Neutrophil (primary cell): Measurements from ENCODE around the gene CNTNAP2.
"Not testable (repeated sequence)": the region's sequence is repeated elsewhere in the genome, so short reads cannot be mapped to it uniquely, and the experiment has no call there.

ENCODE experiments used
- H3K27ac ChIP-seq: fragments of 200-600 bp; sonication (generic); 2 replicates; pipeline ENCODE4 v1.5.1; 2016; ENCODE audit warnings: mild to moderate bottlenecking, moderate library complexity
- H3K27me3 ChIP-seq: fragments of 200-600 bp; sonication (generic); 2 replicates; pipeline ENCODE4 v1.6.0; 2016; ENCODE audit warnings: mild to moderate bottlenecking
- H3K36me3 ChIP-seq: fragments of 200-600 bp; sonication (generic); 2 replicates; pipeline ENCODE4 v1.5.1; 2017
- H3K4me1 ChIP-seq, 2 experiments: fragments of 200-600 bp in 1 of 2; sonication (generic) in 1 of 2; 1 replicate in 1 of 2; 2 replicates in 1 of 2; pipeline versions ENCODE4 v1.5.1 to v1.6.1; 2013 to 2016; ENCODE audit warnings: low read depth in 1 of 2, low read length in 1 of 2, mild to moderate bottlenecking in 1 of 2, moderate library complexity in 1 of 2; ENCODE audit not compliant: control insufficient read depth in 1 of 2, insufficient read depth in 1 of 2
- H3K4me3 ChIP-seq, 2 experiments: fragments of 200-600 bp in 1 of 2; sonication (generic) in 1 of 2; 1 replicate in 1 of 2; 2 replicates in 1 of 2; pipeline ENCODE4 v1.5.1; 2013 to 2016; ENCODE audit warnings: low read depth in 1 of 2, low read length in 1 of 2, mild to moderate bottlenecking in 1 of 2, moderate library complexity in 1 of 2
- H3K9me3 ChIP-seq: fragments of 200-600 bp; sonication (generic); 2 replicates; pipeline ENCODE4 v1.5.1; 2016
- TF ChIP-seq, protein P1 (sequence below): fragments of 200-600 bp; sonication (generic); IDR thresholded peaks from 2 replicates; pipeline ENCODE4 v1.5.1; 2016; ENCODE audit warnings: antibody characterized with exemption

The CNTNAP2 gene

DNA sequence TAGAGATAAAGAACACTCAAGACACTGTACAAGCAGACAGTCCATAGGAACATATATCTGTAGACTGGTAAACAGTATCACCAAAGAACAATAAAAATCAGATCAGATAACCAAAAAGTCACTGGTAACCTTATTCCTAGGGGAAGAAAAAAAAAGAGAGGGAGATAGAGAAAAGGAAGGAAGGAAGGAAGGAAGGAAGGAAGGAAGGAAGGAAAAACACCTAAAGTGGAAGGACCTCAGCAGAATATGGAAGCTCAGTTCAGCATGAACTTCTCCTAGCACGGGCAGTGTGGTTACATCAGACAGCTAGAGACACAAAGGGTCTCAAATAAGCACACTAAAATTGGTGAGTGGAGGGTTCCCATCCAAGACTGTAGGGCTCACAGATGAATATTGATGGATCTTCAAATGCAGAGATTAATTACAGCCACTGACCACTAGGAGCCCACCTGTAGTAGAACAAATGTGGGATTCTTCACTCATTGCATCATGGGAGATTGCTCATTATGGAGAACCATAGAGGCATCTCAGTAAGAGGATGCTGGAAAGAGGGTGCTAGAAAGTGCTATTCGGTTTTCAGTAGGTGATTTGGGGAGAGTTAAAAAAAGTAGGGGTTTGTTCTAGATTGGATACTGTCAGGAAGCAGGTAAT lies 2180.5 kb downstream of the CNTNAP2 start:
- Histone ChIP-seq H3K4me3 (no peak overlapping the region), H3K9me3 (no peaks in the 10 kb centered on the region), H3K4me1 (no peaks in the 10 kb centered on the region), H3K27me3 (no peaks in the 10 kb centered on the region), H3K27ac (no peak overlapping the region), H3K36me3 (no peaks in the 10 kb centered on the region)
- TF ChIP-seq, protein P1, sequence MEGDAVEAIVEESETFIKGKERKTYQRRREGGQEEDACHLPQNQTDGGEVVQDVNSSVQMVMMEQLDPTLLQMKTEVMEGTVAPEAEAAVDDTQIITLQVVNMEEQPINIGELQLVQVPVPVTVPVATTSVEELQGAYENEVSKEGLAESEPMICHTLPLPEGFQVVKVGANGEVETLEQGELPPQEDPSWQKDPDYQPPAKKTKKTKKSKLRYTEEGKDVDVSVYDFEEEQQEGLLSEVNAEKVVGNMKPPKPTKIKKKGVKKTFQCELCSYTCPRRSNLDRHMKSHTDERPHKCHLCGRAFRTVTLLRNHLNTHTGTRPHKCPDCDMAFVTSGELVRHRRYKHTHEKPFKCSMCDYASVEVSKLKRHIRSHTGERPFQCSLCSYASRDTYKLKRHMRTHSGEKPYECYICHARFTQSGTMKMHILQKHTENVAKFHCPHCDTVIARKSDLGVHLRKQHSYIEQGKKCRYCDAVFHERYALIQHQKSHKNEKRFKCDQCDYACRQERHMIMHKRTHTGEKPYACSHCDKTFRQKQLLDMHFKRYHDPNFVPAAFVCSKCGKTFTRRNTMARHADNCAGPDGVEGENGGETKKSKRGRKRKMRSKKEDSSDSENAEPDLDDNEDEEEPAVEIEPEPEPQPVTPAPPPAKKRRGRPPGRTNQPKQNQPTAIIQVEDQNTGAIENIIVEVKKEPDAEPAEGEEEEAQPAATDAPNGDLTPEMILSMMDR = no peak

DNA sequence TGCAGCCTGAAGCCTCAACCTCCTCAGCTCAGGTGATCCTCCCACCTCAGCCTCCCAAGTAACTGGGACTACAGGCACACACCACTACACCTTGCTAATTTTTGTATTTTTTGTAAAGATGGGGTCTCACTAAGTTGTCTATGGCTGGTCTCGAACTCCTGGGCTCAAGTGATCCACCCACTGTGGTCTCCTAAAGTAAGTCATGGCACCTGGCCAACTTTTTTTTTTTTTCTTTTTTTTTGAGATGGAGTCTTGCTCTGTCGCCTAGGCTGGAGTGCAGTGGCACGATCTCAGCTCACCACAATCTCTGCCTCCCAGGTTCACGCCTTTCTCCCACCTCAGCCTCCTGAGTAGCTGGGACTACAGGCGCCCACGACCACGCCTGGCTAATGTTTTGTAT lies 2182.2 kb downstream of the CNTNAP2 start:
- H3K27me3 ChIP-seq = not testable (repeated sequence)

DNA sequence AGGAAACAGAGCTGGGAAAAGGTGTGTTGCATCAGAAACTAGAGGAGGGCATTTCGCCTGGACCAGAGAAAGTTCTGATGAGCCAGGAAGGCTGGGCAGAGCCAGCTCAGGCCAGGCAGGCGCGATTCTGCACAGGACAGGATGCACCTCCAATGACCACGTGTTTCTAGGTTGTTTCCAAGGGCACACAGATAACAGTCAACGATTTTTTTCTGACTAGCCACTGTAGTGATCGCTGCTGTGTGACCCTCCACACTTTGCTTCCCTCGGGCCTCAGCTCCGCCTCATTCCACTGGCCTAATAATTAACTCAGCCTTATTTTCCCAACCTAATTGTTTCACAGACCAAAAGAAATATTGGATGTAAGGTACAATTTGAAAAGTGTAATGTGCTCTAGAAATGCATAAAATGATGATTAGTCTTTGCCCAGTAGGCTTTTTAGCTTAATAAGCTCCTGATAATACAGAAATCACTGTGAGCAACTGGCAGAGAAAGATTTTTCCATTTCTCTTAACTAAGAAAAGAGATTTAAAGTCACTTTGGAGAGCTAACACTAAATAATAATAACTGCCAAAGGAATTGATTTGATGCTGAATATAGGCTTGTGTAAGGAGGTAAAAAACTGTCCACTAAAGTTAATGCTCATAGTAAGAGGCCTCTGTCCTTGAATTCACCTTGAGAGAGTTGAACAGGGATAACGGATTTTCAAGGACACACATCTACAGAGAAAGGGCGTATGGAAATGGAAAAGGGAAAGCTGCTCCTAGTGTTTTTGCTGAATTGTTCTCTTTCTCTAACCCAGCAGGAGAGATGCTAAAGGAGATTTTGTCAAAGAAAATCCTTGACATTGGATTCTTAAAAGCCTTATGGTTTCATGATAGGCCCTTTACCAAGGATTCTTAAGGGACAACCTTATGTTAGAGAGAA lies 2183.0 kb downstream of the CNTNAP2 start:
- TF ChIP-seq, protein P1 = no peak
- no peaks in the 10 kb centered on the region for H3K36me3 ChIP-seq

More for the DNA sequence above, 2182.2 kb downstream of the CNTNAP2 start:
- not testable (repeated sequence) for H3K36me3 ChIP-seq, H3K4me1 ChIP-seq, H3K27ac ChIP-seq, H3K9me3 ChIP-seq, H3K4me3 ChIP-seq

DNA sequence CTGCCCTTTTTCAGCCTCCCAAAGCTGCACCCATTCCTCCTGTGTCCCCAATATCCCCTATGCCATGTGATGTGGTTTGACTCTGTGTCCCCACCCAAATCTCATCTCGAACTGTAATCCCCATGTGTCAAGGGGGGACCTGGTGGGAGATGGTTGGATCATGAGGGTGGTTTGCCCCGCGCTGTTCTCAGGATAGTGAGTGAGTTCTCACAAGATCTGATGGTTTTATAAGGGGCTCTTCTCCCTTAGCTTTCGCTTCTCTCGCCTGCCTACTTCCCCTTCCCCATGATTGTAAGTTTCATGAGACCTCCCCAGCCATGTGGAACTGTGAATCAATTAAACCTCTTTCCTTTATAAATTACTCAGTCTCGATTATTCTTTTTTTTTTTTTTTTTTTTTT lies 2185.8 kb downstream of the CNTNAP2 start:
- not testable (repeated sequence) for H3K9me3 ChIP-seq, H3K27ac ChIP-seq, H3K4me3 ChIP-seq, H3K27me3 ChIP-seq, H3K36me3 ChIP-seq, H3K4me1 ChIP-seq

More for the DNA sequence above, 2183.0 kb downstream of the CNTNAP2 start:
- Histone ChIP-seq H3K27me3 (no peaks in the 10 kb centered on the region), H3K4me1 (no peaks in the 10 kb centered on the region), H3K27ac (no peak overlapping the region), H3K4me3 (no peak overlapping the region), H3K9me3 (no peaks in the 10 kb centered on the region)

DNA sequence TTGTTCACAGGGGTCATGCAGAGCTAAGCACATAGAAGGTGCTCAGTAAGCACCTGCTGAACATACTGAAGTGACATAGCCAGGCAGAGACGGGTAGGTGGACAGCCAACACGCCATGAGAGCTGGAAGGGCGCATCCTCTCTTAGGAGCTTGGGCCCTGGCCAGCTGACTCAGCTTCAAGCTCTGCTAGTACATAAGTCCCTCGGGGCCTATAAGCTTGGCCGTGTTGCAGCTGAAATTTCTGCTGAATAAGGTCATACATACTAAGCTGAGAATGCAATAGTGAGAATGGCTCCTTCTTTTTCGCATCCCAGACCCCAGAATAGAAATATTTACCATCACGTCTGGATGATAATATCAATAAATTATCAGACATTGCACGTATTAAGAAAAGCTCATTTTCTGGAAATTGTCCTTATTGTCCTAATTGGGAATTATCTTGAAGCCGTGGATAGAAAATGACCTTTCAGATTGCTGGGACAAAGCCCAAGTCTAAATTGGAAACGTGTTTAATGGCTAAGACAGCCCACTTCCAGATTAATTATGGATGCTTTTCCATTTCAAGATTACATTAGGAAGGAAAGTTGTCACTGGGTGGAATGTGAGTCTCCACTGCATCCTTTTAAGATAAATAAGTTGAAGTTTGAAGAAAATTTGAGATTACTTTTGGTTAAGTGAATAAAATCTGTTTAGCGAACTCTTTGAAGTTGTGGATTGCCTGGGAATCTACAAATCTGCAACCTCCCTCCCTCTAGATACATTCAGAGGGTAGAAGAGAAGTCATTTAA lies 2186.9 kb downstream of the CNTNAP2 start:
- Histone ChIP-seq H3K27me3 (no peaks in the 10 kb centered on the region), H3K36me3 (no peaks in the 10 kb centered on the region), H3K27ac (no peak overlapping the region), H3K4me3 (no peak overlapping the region), H3K4me1 (no peaks in the 10 kb centered on the region), H3K9me3 (no peaks in the 10 kb centered on the region)
- TF ChIP-seq, protein P1 = no peak

DNA sequence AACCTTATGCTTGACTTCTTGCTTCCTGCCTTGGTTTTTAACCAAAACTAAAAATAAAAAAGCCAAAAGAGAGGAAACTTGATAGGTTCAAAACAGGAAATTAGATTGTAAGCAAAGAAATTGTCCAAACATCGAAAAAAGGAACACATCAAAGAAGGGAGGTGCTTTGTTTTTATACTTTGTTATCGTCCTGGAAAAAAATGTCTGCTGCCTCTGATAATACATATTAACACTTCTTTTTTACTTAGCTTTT lies 2187.4 kb downstream of the CNTNAP2 start:
- no peaks in the 10 kb centered on the region for H3K27me3 ChIP-seq
- no peak overlapping the region for H3K4me3 ChIP-seq
- H3K36me3 ChIP-seq = no peaks in the 10 kb centered on the region
- no peaks in the 10 kb centered on the region for H3K4me1 ChIP-seq
- no peak overlapping the region for H3K27ac ChIP-seq
- no peaks in the 10 kb centered on the region for H3K9me3 ChIP-seq
- TF ChIP-seq, protein P1 = no peak
